NCI-H526 (cell line): Measurements from ENCODE around the gene FEZF1.

Source experiments
- DNase-seq, 2 experiments: peaks; one replicate each; lab custom pipeline; 2025; lab: John Stamatoyannopoulos, UW

The FEZF1 gene

GRCh38 chr7:122304319-122304975 lies at the start of gene FEZF1:
Gene FEZF1, minus strand, starts transcription at chr7:122304750. Its CDS starts 313 bp downstream, at chr7:122304437.
- peak in 1 of 2 experiments; percentile 60 for DNase-seq

DNA sequence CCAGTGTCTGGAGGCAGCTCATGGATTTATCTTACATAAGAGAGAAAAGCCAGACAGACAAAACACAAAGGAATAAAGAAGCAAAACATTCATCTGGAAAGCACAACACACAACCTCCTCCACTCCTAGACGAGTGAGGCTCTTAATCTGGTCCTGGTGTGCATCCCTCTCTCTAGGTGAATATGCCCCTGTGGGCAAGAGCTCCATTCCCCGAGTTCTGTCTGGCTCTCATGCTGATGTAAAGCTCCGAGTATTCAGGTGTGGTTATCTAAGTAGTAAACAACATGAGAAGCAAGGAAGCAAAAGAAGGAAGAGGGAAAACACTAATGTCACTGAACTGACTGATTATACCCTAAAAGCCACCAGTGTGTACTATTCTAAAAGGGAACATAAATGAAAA lies 47.9 kb upstream of the FEZF1 start:
- no peak for DNase-seq

- no peak for DNase-seq
Measured at GRCh38 chr7:122350701-122351100, 46.2 kb upstream of the FEZF1 start.

DNA sequence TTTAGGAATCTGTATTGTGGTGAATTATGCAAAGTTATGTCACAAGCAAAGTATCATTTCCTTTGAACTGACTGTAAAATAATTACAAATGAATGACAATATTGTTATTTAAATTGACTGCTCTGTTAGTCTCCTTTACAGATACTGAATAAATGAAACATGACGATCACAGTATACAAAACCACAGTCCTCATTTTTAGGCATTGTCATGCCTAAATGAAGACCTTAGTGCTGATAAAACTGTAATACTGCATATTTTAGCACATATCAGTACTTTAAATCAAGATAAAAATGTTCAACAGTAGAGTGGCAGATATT lies 39.7 kb upstream of the FEZF1 start:
- peak in 1 of 2 experiments; percentile 11 for DNase-seq

DNA sequence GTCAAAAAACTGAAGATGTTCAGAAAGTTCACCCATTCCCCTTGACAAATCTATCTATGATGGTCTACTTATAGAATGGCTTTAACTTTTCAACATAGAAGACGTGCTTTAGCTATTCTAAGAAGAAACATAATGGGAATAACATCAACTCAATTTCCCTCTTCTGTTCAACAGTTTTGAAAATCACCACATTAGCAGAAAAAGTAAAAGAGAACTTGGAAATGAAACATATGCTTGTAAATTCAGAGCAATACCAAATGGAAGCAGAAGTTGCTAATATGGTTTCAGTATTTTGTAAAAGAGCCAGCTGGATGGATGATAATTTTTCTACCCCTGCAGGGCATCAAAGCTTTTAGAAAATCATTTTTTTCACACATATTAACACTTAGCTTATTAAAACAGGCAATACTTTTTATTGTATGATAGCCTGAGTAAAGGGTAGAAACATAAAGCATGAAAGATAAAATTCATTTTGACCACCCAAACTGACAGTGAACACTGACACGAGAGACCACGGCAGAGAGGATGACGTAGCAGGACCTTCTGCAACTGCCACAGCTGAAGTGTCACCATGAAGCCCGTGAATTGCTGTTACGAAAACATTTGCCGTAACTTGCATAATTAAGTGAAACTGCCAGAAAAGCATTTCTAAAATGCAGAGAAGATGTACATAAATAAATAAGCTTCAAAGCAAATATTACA lies 39.2 kb upstream of the FEZF1 start:
- no peak for DNase-seq

DNA sequence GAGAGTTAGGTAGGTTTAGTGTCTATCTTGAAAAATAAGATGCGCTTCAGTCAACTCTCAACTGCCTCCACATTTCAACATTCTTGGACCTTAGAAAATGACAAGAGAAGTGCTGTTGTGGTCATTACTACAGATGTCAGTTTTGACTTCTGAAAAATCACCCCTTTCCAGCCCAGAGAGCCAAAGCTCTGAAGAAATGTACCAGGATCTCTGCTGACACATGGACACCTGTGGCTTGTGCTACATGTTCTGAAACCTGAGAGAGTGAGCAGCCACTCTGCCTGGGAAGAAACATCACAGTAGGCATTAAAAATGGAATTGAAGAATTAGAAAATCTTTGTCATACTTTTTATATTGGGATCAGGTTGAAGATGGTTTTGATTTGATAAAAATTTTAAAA lies 35.9 kb upstream of the FEZF1 start:
- DNase-seq = no peak

- no peak for DNase-seq
Measured at GRCh38 chr7:122339145-122339904, 34.8 kb upstream of the FEZF1 start.

DNA sequence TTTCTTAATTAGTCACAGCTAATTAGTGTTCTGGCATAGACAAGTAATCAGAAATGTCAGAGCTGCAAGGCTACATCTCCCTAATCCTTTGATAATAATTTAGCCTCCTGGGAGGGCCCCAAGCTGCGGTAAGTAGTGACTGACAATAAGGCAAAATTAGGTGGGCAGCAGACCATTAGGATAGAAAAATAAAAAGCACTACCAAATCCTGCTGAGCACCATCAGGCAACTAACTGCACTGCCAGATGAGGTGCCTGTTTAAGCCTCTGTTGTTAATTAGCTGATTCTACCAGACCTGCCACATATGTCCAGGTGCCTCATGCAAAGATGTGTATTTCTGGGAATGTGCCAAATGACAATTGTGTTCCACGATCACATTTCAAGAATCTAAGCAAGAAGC lies 32.5 kb upstream of the FEZF1 start:
- peak in 1 of 2 experiments; percentile 17 for DNase-seq

- no peak for DNase-seq
Measured at GRCh38 chr7:122329145-122329802, 24.7 kb upstream of the FEZF1 start.

GRCh38 chr7:122327969-122328368 lies 23.4 kb upstream of the FEZF1 start:
- peak in 1 of 2 experiments; percentile 28 for DNase-seq

- DNase-seq = no peak
Measured at GRCh38 chr7:122316467-122317388, 12.2 kb upstream of the FEZF1 start.

GRCh38 chr7:122315507-122316466 lies 11.2 kb upstream of the FEZF1 start:
- DNase-seq = no peak

DNA sequence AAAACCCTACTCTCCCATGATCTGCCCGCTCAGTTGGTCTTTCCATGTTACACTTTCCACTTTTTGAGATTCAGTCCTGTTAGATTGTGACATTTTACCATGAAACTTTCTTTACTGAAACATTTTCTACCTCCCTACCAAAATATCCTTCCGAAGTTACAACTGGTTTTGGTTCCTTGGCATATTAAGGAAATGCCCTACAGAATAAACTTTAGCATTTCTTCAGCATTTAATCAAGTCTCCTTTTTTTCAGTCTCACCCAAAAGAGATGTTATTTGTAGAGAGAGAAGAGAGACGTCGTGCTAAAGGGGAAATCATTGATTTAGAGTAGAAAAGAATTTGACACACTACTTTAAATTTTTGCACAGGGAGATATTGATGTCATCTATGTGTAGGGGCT lies 9.7 kb upstream of the FEZF1 start:
- DNase-seq = no peak

- no peak for DNase-seq
Measured at GRCh38 chr7:122312789-122313188, 8.2 kb upstream of the FEZF1 start.

GRCh38 chr7:122311734-122312450 lies 7.3 kb upstream of the FEZF1 start:
- no peak for DNase-seq

DNA sequence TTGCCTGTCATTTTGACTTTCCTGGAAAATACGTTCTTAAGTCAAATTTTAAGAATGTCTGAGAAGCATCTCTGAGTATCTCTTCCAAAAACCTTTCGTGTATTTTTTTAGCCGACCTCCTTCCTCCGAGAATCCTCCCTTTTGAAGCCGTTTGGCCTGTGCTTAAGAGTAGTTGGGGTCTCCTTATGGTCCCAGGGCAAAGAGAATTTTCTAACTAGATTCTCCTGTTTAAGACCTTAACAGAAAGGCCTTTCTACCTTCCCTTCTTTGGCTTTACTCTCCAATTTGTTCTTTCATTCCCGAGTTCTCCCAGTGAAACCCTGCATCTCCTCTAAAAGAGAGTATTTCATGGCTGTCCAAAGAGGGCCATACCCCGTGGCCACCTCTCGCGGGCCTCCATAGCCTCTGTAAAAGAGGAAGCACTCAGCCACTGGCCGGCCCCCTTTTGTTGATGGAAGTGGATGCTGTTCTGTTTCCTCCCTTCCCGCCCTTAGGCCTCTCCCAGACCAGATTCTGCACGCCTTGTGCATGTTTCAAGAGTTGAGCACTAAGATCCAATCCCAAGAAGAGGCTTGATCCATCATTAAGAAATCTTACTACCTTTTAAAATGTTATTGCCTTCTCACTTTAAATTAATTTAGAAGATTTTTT lies 6.6 kb upstream of the FEZF1 start:
- no peak for DNase-seq

GRCh38 chr7:122310119-122311021 lies 5.8 kb upstream of the FEZF1 start:
- DNase-seq = peak in 1 of 2 experiments; percentile 40

DNA sequence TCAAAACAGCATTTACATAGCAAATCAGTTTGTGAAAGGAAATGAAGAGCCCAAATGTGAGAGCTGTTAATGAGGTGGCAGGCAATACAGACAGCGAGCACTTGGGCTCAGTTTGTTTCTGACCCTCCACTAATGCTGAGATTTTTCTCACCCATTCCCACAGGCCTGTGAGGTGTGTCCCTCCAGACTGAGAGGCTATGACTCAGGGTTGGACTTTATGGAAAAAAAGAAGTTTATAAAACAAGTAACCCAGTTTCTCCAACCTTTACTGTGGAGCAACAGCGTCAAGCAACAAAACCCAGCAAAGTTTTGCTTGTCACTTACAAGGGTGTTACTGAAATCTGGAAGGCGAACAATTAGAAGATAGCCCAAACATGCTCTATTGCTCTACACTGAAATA lies 4.9 kb upstream of the FEZF1 start:
- DNase-seq = no peak
